CD4-positive, alpha-beta memory T cell (primary cell): ENCODE measurements around the gene HOXA2. TPM values are rescaled to one million over a fixed set of nuclear protein-coding genes. Genes with fewer than 3 reads are reported as not detected.
A peak's percentile ranks its signal among the peaks of the same experiment; 100 is the strongest.

Experiments used
- CTCF ChIA-PET: fragments of 350-600 bp; sonication (Branson Sonifier 250); formaldehyde crosslinking; loops from one replicate; lab custom pipeline; 2021; ENCODE audit warnings: inconsistent platforms; ENCODE audit not compliant: partially characterized antibody; lab: Charles Lee
- POLR2A ChIA-PET: fragments of 350-600 bp; sonication (Branson Sonifier 250); formaldehyde crosslinking; loops from one replicate; lab custom pipeline; 2021; ENCODE audit not compliant: partially characterized antibody; lab: Charles Lee
- DNase-seq, 5 donors: peaks; one replicate each; pipeline versions ENCODE4 v3.0.0 to v3.0.0-alpha.2; 2020 to 2022; ENCODE audit warnings: mixed read lengths in 1 of 5
- H3K27ac ChIP-seq: one replicate; pipeline ENCODE4 v1.7.0; 2013; ENCODE audit warnings: low read depth, low read length
- H3K27me3 ChIP-seq: 2 replicates; pipeline ENCODE4 v1.7.0; 2013; ENCODE audit warnings: mild to moderate bottlenecking, low read length, moderate library complexity; ENCODE audit not compliant: insufficient read depth
- H3K36me3 ChIP-seq: 2 replicates; pipeline ENCODE4 v1.7.0; 2013; ENCODE audit warnings: mild to moderate bottlenecking, low read length, moderate library complexity; ENCODE audit not compliant: insufficient read depth
- H3K4me1 ChIP-seq: 2 replicates; pipeline ENCODE4 v1.7.0; 2013; ENCODE audit warnings: mild to moderate bottlenecking, low read length, moderate library complexity; ENCODE audit not compliant: insufficient read depth
- H3K4me3 ChIP-seq, 2 donors: one replicate each; pipeline ENCODE4 v1.7.0; 2013; ENCODE audit warnings: low read length in 2 of 2, mild to moderate bottlenecking in 1 of 2
- H3K9me3 ChIP-seq, 2 donors: one replicate each; pipeline ENCODE4 v1.7.0; 2013; ENCODE audit warnings: low read length in 2 of 2, control low read depth in 1 of 2; ENCODE audit not compliant: control insufficient read depth in 1 of 2
- H3K27ac Mint-ChIP-seq, 7 donors: one replicate each; pipeline ENCODE4 v1.8.0; 2020 to 2021; ENCODE audit warnings: mixed read lengths in 7 of 7, mild to moderate bottlenecking in 6 of 7, inconsistent platforms in 3 of 7, moderate library complexity in 3 of 7
- H3K27me3 Mint-ChIP-seq, 2 donors: one replicate each; pipeline ENCODE4 v1.8.0; 2020 to 2021; ENCODE audit warnings: mixed read lengths in 2 of 2
- H3K36me3 Mint-ChIP-seq, 2 donors: one replicate each; pipeline ENCODE4 v1.8.0; 2020 to 2021; ENCODE audit warnings: mixed read lengths in 2 of 2, inconsistent platforms in 1 of 2, mild to moderate bottlenecking in 1 of 2
- H3K4me1 Mint-ChIP-seq, 4 donors: one replicate each; pipeline ENCODE4 v1.8.0; 2020 to 2021; ENCODE audit warnings: mixed read lengths in 4 of 4, mild to moderate bottlenecking in 1 of 4
- H3K4me3 Mint-ChIP-seq, 8 donors: one replicate each; pipeline ENCODE4 v1.8.0; 2020 to 2021; ENCODE audit warnings: mixed read lengths in 8 of 8, mild to moderate bottlenecking in 7 of 8, moderate library complexity in 6 of 8, inconsistent platforms in 3 of 8
- H3K9me3 Mint-ChIP-seq, 8 donors: one replicate each; pipeline ENCODE4 v1.8.0; 2020 to 2021; ENCODE audit warnings: mixed read lengths in 8 of 8, mild to moderate bottlenecking in 5 of 8, inconsistent platforms in 3 of 8, moderate library complexity in 1 of 8
- intact Hi-C: fragments of 100-400 bp; cut with micrococcal nuclease; formaldehyde crosslinking; loops from one replicate; pipeline ENCODE4 v1.15.1; 2023
- polyA plus RNA-seq, 2 donors: library from polyadenylated mRNA; unstranded; fragments of 300-500 nt; fragmentation: Illumina TruSeq; gene quantifications; one replicate each; pipeline ENCODE4 v1.2.3, GENCODE V29; 2021
- total RNA-seq, 2 experiments: library from RNA; stranded (reverse); gene quantifications; one replicate each; pipeline ENCODE4 v1.2.3, GENCODE V29; 2021

HOXA2 gene
- total and polyA plus RNA-seq, 4 experiments from 2014 or later = not detected

DNA sequence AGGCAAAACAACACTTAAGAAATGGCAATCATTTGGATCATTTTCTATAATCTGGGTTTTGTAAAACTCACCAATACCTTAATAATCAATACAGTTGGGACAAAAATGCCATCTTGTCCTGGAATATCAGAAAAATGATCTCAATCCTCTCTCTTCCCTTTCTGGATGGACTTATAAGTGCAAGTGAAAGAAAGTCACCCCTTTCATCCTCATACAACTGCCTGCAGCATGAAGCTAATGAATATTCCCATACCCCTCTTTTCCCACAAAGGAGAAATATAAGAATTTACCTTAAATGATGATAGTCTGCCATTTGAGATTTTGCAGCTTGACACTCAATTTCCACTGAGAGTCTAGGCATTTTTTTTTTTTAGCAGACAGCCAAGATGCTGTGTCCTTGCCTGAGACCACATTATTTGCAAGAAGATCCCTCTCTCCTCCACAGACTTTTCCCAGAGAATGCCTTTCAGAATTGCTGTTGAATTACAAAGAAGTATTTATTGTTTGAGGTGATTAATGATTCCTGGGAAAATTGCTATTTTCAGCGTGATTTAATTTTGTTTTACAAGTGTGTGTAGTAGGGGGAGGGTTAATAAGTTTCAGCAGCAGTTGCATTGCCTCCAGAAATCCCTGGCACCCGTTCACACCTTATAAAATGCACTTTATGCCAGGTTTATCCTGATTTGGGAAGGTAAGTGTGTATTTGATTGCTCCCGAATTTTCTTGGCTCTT lies 24.3 kb upstream of the HOXA2 start:
- no peaks in the 10 kb centered on the region for H3K36me3 Mint-ChIP-seq
- ChIA-PET CTCF (no interaction called here), POLR2A (no interaction called here)
- peaks cover 28% of the 10 kb centered on the region in 2 donors for H3K27me3 Mint-ChIP-seq
- Histone ChIP-seq H3K4me1 (peaks cover 6% of the 10 kb centered on the region), H3K9me3 (no peaks in the 10 kb centered on the region), H3K27me3 (peaks cover 4% of the 10 kb centered on the region), H3K4me3 (no peak overlapping the region), H3K27ac (no peak overlapping the region), H3K36me3 (no peaks in the 10 kb centered on the region)
- H3K4me3 Mint-ChIP-seq = no peak overlapping the region
- no peak overlapping the region for H3K27ac Mint-ChIP-seq
- DNase-seq = no peak
- no peaks in the 10 kb centered on the region for H3K4me1 Mint-ChIP-seq
- no peaks in the 10 kb centered on the region for H3K9me3 Mint-ChIP-seq
- intact Hi-C loops = no loop called here

- peaks cover 4% of the 10 kb centered on the region for H3K27me3 ChIP-seq
- no peaks in the 10 kb centered on the region for H3K9me3 Mint-ChIP-seq
- H3K36me3 ChIP-seq = no peaks in the 10 kb centered on the region
- ChIA-PET CTCF (no interaction called here), POLR2A (no interaction called here)
- no peak for DNase-seq
- no peaks in the 10 kb centered on the region for H3K36me3 Mint-ChIP-seq
- H3K27me3 Mint-ChIP-seq = peaks cover 24% of the 10 kb centered on the region in 2 donors
- H3K4me3 ChIP-seq = no peak overlapping the region
- no peaks in the 10 kb centered on the region for H3K4me1 Mint-ChIP-seq
- no peaks in the 10 kb centered on the region for H3K9me3 ChIP-seq
- H3K4me1 ChIP-seq = peaks cover under 1% of the 10 kb centered on the region
- H3K4me3 Mint-ChIP-seq = peak overlapping the region in 1 of 8 donors; percentile 43
- intact Hi-C loops = no loop called here
- no peak overlapping the region for H3K27ac ChIP-seq
- H3K27ac Mint-ChIP-seq = no peak overlapping the region
Observed at GRCh38 chr7:27125986-27126394, 23.5 kb upstream of the HOXA2 start.

GRCh38 chr7:27124902-27125689 lies 22.6 kb upstream of the HOXA2 start:
- Mint-ChIP-seq H3K27me3 (peaks cover 24% of the 10 kb centered on the region in 2 donors), H3K9me3 (no peaks in the 10 kb centered on the region), H3K4me1 (no peaks in the 10 kb centered on the region), H3K27ac (no peak overlapping the region), H3K4me3 (no peak overlapping the region), H3K36me3 (no peaks in the 10 kb centered on the region)
- H3K27ac ChIP-seq = no peak overlapping the region
- intact Hi-C loops = no loop called here
- no peak for DNase-seq
- peaks cover 4% of the 10 kb centered on the region for H3K27me3 ChIP-seq
- POLR2A ChIA-PET = no interaction called here
- CTCF ChIA-PET = no interaction called here
- H3K36me3 ChIP-seq = no peaks in the 10 kb centered on the region
- no peak overlapping the region for H3K4me3 ChIP-seq
- no peaks in the 10 kb centered on the region for H3K9me3 ChIP-seq
- no peaks in the 10 kb centered on the region for H3K4me1 ChIP-seq

GRCh38 chr7:27124096-27124901 lies 21.8 kb upstream of the HOXA2 start:
- POLR2A ChIA-PET = no interaction called here
- intact Hi-C loops = no loop called here
- H3K4me3 Mint-ChIP-seq = peak overlapping the region in 1 of 8 donors; percentile 45

GRCh38 chr7:27123477-27124053 lies 21.1 kb upstream of the HOXA2 start:
- H3K27me3 ChIP-seq = peaks cover 4% of the 10 kb centered on the region
- DNase-seq = no peak
- peaks cover 23 to 29% of the 10 kb centered on the region in 2 donors for H3K27me3 Mint-ChIP-seq
- no peak overlapping the region for H3K27ac Mint-ChIP-seq
- H3K4me1 Mint-ChIP-seq = no peaks in the 10 kb centered on the region
- no peaks in the 10 kb centered on the region for H3K36me3 ChIP-seq
- H3K4me3 Mint-ChIP-seq = no peak overlapping the region
- intact Hi-C loops = no loop called here
- no peaks in the 10 kb centered on the region for H3K9me3 ChIP-seq
- H3K36me3 Mint-ChIP-seq = no peaks in the 10 kb centered on the region
- H3K27ac ChIP-seq = no peak overlapping the region
- H3K4me3 ChIP-seq = no peak overlapping the region
- ChIA-PET CTCF (no interaction called here), POLR2A (no interaction called here)
- H3K9me3 Mint-ChIP-seq = no peaks in the 10 kb centered on the region
- H3K4me1 ChIP-seq = no peaks in the 10 kb centered on the region

More at GRCh38 chr7:27124096-27124901, 21.8 kb upstream of the HOXA2 start:
- CTCF ChIA-PET = no interaction called here
- no peaks in the 10 kb centered on the region for H3K4me1 ChIP-seq
- DNase-seq = no peak
- peaks cover 4% of the 10 kb centered on the region for H3K27me3 ChIP-seq
- Mint-ChIP-seq H3K36me3 (no peaks in the 10 kb centered on the region), H3K27ac (no peak overlapping the region), H3K4me1 (no peaks in the 10 kb centered on the region), H3K27me3 (peaks cover 23 to 26% of the 10 kb centered on the region in 2 donors), H3K9me3 (no peaks in the 10 kb centered on the region)
- H3K36me3 ChIP-seq = no peaks in the 10 kb centered on the region
- H3K9me3 ChIP-seq = no peaks in the 10 kb centered on the region
- H3K4me3 ChIP-seq = no peak overlapping the region
- H3K27ac ChIP-seq = no peak overlapping the region

DNA sequence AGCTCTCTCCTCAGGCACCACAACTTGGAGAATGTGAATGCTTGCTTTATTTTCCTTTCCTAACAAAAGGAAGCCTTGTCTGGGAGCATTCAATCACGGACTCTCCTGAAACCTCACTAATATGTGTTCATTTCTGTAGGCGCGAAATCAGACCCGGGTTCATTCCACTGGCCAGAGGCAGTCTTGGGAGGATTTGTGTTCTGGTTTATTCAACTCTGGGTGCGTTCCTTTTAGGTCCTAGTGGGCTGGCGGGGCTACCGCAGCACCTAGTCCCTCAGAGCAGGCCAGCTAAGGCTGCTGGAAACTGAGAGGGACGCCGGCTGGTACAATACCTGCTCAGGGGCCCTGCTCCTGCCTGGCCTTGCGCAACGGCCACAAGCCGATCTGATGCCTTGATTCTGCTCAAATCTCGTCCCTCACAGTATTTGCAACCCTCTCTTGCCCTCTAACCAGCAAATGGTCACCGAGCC lies 20.6 kb upstream of the HOXA2 start:
- Histone ChIP-seq H3K4me1 (no peaks in the 10 kb centered on the region), H3K4me3 (no peak overlapping the region), H3K36me3 (no peaks in the 10 kb centered on the region), H3K27me3 (peaks cover 4% of the 10 kb centered on the region), H3K9me3 (no peaks in the 10 kb centered on the region), H3K27ac (no peak overlapping the region)
- no peak for DNase-seq
- H3K27me3 Mint-ChIP-seq = peaks cover 23 to 33% of the 10 kb centered on the region in 2 donors
- intact Hi-C loops = no loop called here
- no peaks in the 10 kb centered on the region for H3K4me1 Mint-ChIP-seq
- no peak overlapping the region for H3K4me3 Mint-ChIP-seq
- H3K27ac Mint-ChIP-seq = no peak overlapping the region
- CTCF ChIA-PET = no interaction called here
- no peaks in the 10 kb centered on the region for H3K36me3 Mint-ChIP-seq
- H3K9me3 Mint-ChIP-seq = no peaks in the 10 kb centered on the region
- POLR2A ChIA-PET = no interaction called here
